ENCODE data around the gene ATCAY. TPM values are rescaled to one million over a fixed set of nuclear protein-coding genes. Genes with fewer than 3 reads are reported as not detected.
"Not testable (repeated sequence)": the region's sequence is repeated elsewhere in the genome, so short reads cannot be mapped to it uniquely, and the experiment has no call there.

The ATCAY gene
- total RNA-seq, 1 donor from 2014 or later, result not detected

DNA sequence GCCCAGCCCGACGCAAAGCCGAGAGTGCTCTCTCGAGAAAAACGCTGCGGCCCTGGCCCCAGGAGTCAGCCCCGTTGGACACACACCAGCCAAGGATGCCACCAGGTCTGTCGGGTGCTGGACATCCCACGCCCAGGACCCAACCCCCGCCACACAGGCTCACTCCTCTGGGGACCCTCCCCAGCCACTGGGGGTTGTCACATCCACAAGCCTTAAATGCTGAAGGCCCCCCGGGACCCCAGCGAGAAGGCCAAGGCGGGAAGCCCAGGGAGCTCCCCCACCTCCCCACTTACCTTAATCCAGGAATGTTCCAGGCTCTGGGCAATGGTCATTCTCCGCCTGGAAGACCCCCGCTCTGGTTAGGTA is 79.3 kb downstream of the ATCAY start:
- no peak for DNase-seq
- Histone ChIP-seq H3K9me3 (no peaks in the 10 kb centered on the region), H3K27me3 (no peaks in the 10 kb centered on the region), H3K36me3 (peaks cover 76% of the 10 kb centered on the region), H3K27ac (no peak overlapping the region), H3K4me3 (no peak overlapping the region), H3K4me1 (no peaks in the 10 kb centered on the region)
- no peak for TF ChIP-seq CTCF (IDR thresholded peaks at IDR 0.05)
- intact Hi-C loops (cut with DNase I), result no loop called here
- no peak for ATAC-seq

GRCh38 chr19:3961007-3961406 is 80.5 kb downstream of the ATCAY start:
- Histone ChIP-seq H3K27ac (no peak overlapping the region), H3K36me3 (peaks cover 82% of the 10 kb centered on the region), H3K4me1 (peaks cover 4% of the 10 kb centered on the region), H3K27me3 (no peaks in the 10 kb centered on the region), H3K4me3 (no peak overlapping the region), H3K9me3 (no peaks in the 10 kb centered on the region)
- ATAC-seq (no peak), DNase-seq (no peak)
- intact Hi-C loops (cut with DNase I), result no loop called here
- TF ChIP-seq CTCF (IDR thresholded peaks at IDR 0.05), result no peak

DNA sequence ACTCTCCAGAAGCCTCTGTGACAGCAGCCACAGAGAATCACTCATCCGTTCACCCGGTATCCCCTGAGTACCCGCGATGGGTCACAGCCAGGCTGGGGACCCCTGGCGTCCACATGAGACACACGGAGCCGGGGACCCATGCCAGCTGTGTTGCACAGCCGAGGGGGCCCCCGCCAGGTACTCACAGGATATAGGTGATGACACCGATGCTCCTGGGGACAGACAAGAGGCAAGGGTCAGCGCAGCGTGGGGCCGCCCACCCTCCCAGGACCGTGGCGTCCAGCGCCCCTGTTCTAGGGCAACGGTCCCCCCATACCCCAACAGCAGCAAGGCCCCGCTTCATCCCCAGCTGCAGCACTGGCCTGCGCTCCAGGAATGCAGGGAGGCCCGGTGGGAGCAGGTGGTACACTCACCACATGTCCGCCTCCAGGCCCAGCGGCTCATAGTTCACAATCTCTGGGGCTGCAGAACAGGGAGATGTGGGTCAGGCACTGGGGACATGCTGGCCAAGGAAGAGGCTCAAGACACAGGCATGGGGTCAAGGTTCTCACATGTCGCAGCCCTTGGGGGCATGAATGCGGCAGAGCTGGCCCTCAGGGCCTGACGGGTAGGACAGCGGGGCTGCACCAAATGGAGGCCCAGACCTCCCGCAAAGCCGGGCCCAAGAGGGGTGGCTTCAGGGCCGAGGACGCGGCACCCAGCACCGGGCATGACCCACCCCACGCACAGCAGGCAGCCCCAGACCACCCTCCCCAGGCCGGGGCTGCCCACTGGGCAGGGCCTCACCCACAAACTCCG is 83.2 kb downstream of the ATCAY start:
- Histone ChIP-seq H3K4me3 (no peak overlapping the region), H3K36me3 (peaks cover 85% of the 10 kb centered on the region), H3K9me3 (no peaks in the 10 kb centered on the region), H3K27me3 (no peaks in the 10 kb centered on the region), H3K4me1 (peaks cover 26% of the 10 kb centered on the region), H3K27ac (no peak overlapping the region)
- intact Hi-C loops (cut with DNase I), result no loop called here
- no peak for TF ChIP-seq CTCF (IDR thresholded peaks at IDR 0.05)
- DNase-seq (no peak), ATAC-seq (no peak)

DNA sequence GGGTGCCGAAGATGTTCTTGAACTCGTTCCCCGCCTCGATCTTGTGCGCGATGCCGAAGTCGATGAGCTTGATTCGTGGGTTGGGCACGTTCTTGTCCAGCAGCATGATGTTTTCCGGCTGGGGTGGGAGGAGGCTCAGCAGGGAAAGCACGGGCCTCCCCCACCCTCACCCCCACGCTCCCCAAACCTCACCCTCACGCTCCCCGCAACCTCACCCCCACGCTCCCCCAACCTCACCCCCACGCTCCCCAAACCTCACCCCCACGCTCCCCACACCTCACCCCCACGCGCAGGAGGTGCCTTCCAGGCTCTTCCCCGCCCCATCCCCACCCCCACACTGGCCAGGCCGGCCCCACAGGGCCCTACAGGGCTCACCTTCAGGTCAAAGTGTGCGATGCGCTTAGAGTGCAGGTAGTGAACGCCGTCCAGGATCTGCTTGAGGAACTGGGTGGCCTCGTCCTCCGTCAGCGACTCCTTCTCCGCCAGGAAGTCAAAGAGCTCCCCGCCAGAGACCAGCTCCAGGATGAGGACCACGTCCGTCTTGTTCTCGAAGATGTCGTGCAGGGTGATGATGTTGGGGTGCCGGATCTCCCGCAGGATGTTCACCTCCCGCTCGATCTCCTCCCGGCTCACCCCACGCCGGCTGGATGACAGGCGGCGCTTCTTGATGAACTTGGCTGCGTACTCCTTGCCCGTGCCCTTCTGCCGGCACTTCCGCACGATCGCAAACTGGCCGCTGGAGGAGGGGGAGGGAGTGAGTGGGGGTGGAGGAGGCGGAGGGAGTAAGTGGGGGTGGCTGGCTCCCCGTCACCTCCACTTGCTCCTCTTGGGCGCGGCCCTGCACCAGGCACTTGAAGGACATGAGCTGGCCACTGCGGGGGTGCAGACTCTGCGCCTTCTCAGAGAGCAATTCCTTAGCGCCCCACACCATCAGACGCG is 84.0 kb downstream of the ATCAY start:
- H3K4me3 ChIP-seq, result no peak overlapping the region
- intact Hi-C loops (cut with DNase I), result no loop called here
- H3K9me3 ChIP-seq, result no peaks in the 10 kb centered on the region
- H3K36me3 ChIP-seq, result peaks cover 77% of the 10 kb centered on the region
- DNase-seq (no peak), ATAC-seq (no peak)
- peaks cover 34% of the 10 kb centered on the region for H3K4me1 ChIP-seq
- TF ChIP-seq CTCF (IDR thresholded peaks at IDR 0.05), result no peak
- H3K27ac ChIP-seq, result no peak overlapping the region
- H3K27me3 ChIP-seq, result no peaks in the 10 kb centered on the region

DNA sequence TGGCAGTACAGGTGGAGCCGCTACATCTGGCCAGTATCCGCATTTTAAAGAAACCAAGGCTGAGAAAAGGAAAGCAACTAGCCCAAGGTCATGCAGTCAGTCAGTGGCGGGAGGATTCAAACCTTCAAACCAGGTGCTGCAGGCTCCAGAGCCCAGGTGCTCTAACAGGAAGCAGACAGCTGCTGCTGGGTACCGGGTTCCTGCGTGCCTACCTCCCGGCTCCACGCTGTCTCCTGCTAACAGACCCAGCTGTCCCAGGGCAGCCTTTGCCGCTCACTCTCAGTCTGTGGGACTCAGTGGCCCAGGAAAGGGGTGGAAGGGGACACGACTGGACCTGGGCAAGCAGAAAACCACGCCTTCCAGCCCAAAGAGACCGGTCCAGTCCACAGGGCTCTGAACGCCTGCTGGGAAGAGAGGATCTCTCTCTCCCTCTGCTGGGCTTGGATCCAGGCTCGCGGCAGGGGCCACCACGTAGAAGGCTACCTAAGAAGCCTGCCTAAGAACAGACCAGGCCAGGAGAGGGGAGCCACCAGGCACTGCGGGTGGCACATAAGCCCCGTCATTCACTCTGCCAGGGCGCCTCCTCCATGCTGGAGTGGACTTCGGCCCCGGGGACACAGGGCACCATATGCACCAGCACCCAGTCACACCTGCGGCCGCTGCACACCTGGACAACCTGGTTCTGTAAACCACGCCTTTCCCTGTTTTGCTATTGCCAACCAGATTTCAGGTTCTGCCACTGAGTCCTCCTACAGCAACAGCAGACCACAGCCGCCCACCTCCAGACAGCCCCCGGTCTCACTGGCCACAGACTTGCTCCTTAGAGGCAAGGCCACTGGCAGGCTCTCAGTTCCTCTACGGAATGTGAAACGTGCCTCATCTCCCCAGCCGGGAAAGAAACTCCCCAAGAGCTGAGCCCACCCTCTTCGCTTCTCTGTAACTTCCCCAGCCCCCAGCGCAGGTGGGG is 85.8 kb downstream of the ATCAY start:
- Histone ChIP-seq H3K27ac (peak overlapping the region; percentile 17), H3K9me3 (no peaks in the 10 kb centered on the region), H3K27me3 (no peaks in the 10 kb centered on the region), H3K4me3 (no peak overlapping the region), H3K4me1 (peaks cover 44% of the 10 kb centered on the region), H3K36me3 (peaks cover 59% of the 10 kb centered on the region)
- DNase-seq, result no peak
- TF ChIP-seq CTCF (IDR thresholded peaks at IDR 0.05), result no peak
- intact Hi-C loops (cut with DNase I), result no loop called here
- no peak for ATAC-seq

DNA sequence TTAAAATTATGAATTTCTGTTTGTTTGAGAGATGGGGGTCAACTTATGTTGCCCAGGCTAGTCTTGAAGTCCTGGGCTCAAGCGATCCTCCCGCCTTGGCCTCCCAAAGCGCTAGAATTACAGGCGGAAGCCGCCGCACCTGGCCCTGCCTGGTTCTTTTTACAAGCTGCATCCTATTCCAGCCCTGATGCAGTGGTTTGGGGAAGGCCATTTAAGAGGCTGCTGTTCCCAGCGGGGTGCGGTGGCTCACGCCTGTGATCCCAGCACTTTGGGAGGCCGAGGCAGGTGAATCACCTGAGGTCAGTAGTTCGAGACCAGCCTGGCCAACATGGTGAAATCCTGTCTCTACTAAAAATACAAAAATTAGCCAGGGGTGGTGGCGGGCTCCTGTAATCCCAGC is 87.5 kb downstream of the ATCAY start:
- Histone ChIP-seq H3K36me3 (peaks cover 42% of the 10 kb centered on the region), H3K4me3 (peak overlapping the region; percentile 3), H3K27ac (peak overlapping the region; percentile 88), H3K4me1 (peaks cover 47% of the 10 kb centered on the region)
- intact Hi-C loops (cut with DNase I); ATAC-seq; H3K27me3 ChIP-seq; H3K9me3 ChIP-seq; DNase-seq: not testable (repeated sequence)

Data from upper lobe of right lung (tissue), 1 donor.